Adipose tissue (tissue), 3 donors: ENCODE results near the gene DAB2IP. TPM values are rescaled to one million over a fixed set of nuclear protein-coding genes. Genes with fewer than 3 reads are reported as not detected.
A peak's percentile ranks its signal among the peaks of the same experiment; 100 is the strongest.

Experiments used
- H3K27ac ChIP-seq: one replicate; pipeline ENCODE4 v1.5.1; 2013; ENCODE audit warnings: low read depth, low read length
- WGBS, 3 donors: extraction: QIAGEN DNeasy Blood & Tissue Kit; methylation state at CpG; one replicate each; pipeline ENCODE4 v1.1.7; 2013; 5-methylcytosine and 5-hydroxymethylcytosine counted together
- polyA plus RNA-seq, 3 donors: library from polyadenylated mRNA; stranded (reverse); fragments of 200-250 nt; gene quantifications; one replicate each; pipeline ENCODE4 v1.2.3, GENCODE V29; 2013
- donor health status: healthy with polysubstance abuse.
- donor health status: Bipolar disorder and iron deficiency.
- donor health status: healthy.

DAB2IP gene
- polyA plus RNA-seq, 3 donors = 9.7 to 29.9 (median 20.6) TPM

DNA sequence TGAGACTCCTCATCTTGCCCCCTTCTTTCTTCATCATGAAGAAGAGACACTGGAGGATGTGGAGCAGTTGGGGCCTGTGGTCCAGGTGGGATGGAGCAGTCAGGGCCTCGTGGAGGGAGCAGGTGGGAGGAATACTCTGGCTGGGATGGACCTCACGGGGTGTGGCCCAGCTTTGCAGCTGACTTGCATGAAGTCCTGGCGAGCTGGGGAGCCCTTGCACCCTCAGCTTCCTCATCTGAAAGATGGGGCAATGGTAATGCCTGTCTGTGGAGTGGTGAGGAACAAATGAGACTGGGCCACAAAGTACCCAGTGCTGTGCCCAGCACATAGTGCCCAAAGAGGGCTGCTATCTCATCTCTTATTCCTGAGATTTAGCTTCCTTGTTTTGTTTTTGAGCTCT, 91.5 kb downstream of the DAB2IP start:
- no peak overlapping the region for H3K27ac ChIP-seq
- WGBS, 3 donors = 37 to 74% (median 51%) methylated on average over 3 of the region's 3 CpGs

DNA sequence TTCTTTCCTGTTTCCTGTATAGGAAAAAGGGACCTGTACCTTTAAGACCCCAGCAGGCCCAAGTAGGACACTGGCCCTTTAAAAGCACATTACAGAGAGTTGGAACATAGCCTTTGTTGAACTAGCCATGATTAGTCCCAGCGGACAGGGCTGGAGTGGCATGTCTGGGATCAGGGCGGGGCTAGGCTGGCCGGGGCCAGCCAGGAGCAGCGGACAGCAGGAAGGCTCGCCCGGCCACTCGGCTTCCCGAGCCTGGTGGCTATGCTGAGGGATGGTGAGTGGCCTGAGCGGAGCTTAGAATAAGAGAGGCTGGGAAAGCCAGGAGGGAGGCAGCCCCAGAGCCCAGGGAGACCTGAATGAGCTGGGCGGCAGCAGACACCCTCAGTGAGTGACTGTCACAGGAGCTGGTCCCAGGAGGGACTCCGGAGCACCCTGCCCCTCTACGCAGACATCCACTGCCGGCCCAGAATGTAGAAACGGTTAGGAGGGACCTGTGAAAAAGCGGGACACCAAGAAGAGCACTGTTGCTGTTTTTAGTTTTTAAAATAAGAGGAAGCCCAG, 92.1 kb downstream of the DAB2IP start:
- WGBS, 3 donors = 8 to 51% (median 29%) methylated on average over 15 of the region's 15 CpGs
- H3K27ac ChIP-seq = no peak overlapping the region

- 29 to 41% (median 34%) methylated on average over 11 of the region's 11 CpGs for WGBS, 3 donors
- H3K27ac ChIP-seq = peak overlapping the region; percentile 7
Measured at GRCh38 chr9:121744002-121744686, 92.7 kb downstream of the DAB2IP start.

DNA sequence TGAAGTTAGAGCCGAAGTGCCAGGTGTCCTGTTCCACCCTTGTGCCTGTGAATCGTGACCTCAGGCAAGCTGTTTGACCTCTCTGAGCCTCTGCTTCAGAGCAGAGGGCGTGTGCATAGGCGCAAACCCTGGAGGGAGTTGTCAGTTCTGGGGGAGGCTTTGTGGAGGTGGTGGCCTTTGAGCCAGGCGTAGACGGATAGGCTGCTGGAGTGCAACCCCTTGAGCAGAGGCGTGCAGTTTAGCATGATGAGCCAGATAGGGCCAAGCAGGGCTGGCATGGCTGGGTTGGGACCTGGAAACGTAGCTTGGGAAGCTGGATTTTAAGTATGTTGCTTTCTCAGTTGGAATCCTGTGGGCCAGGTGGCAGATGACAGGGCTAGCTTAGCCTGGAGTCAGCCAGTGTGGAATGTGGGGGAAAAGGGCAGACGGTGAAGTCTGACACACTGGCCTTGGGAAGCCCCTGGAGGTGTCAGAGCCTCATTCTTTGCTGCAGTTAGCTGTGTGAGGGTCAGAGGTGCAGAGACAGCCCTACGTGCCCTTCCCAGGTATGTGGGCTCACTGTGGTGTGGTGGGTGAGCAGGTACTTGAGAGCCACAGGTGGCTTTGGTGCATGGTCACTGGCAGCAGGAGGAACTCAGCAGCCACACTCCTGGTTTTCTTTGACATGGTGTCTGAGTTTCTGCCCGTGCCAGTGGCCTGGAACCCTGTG, 93.4 kb downstream of the DAB2IP start:
- peak overlapping the region; percentile 7 for H3K27ac ChIP-seq
- WGBS, 3 donors = 70 to 76% (median 71%) methylated on average over 11 of the region's 11 CpGs

- 94 to 97% (median 94%) methylated on average over 3 to 4 of the region's 4 CpGs for WGBS, 3 donors
- H3K27ac ChIP-seq = no peak overlapping the region
Measured at GRCh38 chr9:121745396-121745695, 93.9 kb downstream of the DAB2IP start.

- 80 to 91% (median 80%) methylated on average over 5 of the region's 5 CpGs for WGBS, 3 donors
- H3K27ac ChIP-seq = no peak overlapping the region
Measured at GRCh38 chr9:121746411-121746810, 95.0 kb downstream of the DAB2IP start.

GRCh38 chr9:121746866-121747265, 95.4 kb downstream of the DAB2IP start:
- WGBS, 3 donors = 41 to 82% (median 73%) methylated on average over 1 of the region's 1 CpG
- H3K27ac ChIP-seq = no peak overlapping the region

- H3K27ac ChIP-seq = no peak overlapping the region
- 43 to 72% (median 44%) methylated on average over 6 of the region's 6 CpGs for WGBS, 3 donors
Measured at GRCh38 chr9:121748074-121748473, 96.6 kb downstream of the DAB2IP start.

- no peak overlapping the region for H3K27ac ChIP-seq
- 47 to 69% (median 64%) methylated on average over 11 of the region's 11 CpGs for WGBS, 3 donors
Measured at GRCh38 chr9:121748727-121749423, 97.4 kb downstream of the DAB2IP start.

GRCh38 chr9:121749614-121750013, 98.2 kb downstream of the DAB2IP start:
- 89 to 94% (median 92%) methylated on average over 10 of the region's 10 CpGs for WGBS, 3 donors
- H3K27ac ChIP-seq = no peak overlapping the region

DNA sequence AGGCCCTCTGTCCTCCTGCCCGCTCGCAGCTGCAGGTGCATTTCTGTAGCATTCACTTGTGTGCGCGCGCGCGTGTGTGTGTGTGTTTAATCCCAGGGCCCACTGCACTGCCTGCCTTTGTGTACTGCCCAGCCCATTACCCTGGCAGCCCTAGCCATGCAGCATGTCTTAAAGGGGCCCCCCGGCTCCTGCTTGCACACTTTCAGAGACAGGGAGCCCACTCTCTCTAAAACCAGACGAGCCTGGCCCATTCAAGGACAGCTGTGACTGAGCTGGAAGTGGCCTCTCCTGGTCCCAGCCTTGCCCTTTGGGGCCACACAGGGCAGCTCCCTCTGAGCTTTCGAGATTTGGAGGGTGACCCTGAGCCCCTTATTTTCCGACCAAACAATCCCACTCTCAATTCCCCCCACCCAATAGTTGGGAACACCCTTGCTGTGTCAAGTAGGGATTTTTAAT, 98.9 kb downstream of the DAB2IP start:
- no peak overlapping the region for H3K27ac ChIP-seq
- WGBS, 3 donors = 67 to 95% (median 89%) methylated on average over 11 of the region's 11 CpGs

DNA sequence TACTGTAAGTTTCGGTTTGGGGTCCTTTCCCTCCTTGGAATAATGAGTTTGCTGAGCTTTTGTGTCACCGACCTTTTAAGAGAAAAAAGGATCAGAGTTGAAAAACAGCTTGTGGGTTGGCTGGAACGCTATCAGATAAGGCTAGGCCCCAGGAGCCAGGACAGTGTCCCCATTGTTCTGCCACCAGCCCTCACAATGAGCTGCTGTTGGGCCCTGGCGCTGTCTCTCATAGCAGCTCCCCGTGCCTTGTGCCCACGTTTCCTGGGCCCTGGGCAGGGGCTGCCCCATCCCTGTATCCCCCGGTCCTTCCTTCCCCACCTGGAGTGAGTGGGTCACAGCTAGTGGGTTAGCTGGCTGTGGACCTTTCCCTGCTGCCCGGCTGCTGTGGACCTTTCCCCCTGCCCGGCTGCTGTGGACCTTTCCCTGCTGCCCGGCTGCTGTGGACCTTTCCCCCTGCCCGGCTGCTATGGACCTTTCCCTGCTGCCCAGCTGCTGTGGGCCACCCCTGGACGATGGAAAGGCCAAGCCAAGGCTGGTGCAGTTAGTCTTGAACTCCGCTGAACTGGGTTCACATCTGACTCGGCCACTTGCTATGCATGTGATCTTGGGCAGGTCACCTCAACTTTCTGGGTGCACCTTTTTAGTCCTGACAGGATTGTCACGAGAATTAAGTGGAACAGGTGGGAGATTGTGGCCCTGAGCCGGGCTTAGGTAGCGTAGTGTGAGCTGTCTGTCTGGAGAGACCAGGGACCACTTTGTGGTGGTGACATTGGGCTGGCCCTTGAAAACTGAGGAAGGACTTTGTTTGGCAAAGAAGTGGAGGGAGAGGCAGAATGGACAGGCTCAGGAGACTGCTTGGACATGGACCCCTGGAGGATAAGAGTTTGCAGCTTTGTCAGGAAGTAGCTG, 99.5 kb downstream of the DAB2IP start:
- 76 to 89% (median 80%) methylated on average over 17 of the region's 17 CpGs for WGBS, 3 donors
- H3K27ac ChIP-seq = no peak overlapping the region

DNA sequence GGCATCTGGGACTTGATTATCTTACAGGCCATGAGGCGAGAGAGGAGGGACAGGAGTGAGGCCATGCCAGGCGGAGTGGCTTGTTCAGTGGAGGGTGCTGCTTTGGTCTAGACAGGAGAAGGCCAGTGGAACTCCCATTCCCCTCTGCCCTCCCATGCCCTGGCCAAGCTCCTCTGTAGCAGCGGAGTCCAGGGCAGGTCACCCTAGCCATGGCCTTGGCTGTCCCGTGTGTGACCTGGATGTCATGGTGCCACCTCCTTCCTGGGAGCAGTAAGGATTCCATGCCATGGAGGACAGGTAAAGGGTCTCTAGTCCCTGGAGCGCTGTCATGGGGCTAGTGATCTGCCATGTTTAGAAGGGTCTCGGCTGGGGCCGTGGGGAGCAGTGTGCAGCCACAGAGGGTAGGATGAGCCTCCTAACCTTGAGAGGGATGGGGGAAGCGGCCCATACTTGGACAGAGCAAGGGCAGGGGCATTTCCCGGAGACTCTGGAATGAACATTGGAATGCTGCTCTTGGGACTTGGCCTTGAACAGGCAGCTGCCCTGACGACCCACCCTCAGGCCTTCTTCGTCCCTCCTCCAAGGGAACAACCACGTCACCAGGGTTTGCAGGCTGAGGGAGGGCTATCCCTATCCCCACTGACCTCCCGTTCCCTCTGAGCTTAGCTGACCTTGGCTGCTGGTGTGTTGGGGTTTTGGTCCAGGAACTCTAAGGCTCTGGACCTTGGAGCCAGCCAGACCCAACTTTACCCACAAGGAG, 100.4 kb downstream of the DAB2IP start:
- 67 to 83% (median 80%) methylated on average over 13 of the region's 13 CpGs for WGBS, 3 donors
- no peak overlapping the region for H3K27ac ChIP-seq

GRCh38 chr9:121752929-121753328, 101.5 kb downstream of the DAB2IP start:
- H3K27ac ChIP-seq = no peak overlapping the region
- WGBS, 3 donors = 88 to 93% (median 92%) methylated on average over 9 of the region's 9 CpGs

DNA sequence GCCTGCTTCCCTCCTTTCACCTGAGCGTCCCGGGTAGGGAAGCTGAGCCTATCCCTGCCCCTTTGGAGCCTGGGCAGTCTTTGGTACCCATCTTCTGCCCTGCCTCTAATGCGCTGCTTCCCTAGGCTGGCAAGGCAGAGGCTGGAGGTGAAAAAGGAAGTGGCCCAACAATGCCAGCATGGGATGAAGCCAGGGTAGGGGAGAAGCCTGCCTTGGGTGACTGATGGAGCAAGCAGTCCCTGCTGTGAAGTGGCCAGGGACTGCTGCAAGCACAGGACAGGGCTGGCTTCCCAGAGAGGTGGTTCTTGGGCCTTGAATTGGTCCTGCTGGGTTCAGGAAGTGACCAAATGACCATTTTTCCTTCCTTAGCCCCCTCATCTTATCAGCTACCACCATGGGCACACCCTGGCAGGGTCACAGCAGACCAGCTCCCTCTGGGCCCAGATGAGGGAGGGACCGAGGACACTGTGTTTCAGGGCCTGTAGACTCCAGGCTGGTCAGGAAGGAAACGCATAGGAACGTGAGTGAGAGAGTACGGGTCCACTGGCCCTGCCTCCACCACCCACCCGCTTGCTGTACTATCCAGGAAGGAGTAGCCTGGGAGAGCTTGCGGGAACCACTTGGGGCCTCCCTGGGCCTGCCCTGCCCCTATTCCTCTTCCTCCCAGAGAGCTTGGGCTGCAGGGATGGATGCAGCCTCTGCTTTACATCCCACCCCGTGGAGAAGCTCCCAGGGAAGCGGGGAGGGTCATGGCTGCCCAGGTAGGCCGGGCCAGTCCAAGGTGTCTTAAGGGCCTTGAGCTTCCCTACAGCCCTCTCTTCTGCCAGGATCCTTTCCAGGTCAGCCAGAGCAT, 102.6 kb downstream of the DAB2IP start:
- no peak overlapping the region for H3K27ac ChIP-seq

DNA sequence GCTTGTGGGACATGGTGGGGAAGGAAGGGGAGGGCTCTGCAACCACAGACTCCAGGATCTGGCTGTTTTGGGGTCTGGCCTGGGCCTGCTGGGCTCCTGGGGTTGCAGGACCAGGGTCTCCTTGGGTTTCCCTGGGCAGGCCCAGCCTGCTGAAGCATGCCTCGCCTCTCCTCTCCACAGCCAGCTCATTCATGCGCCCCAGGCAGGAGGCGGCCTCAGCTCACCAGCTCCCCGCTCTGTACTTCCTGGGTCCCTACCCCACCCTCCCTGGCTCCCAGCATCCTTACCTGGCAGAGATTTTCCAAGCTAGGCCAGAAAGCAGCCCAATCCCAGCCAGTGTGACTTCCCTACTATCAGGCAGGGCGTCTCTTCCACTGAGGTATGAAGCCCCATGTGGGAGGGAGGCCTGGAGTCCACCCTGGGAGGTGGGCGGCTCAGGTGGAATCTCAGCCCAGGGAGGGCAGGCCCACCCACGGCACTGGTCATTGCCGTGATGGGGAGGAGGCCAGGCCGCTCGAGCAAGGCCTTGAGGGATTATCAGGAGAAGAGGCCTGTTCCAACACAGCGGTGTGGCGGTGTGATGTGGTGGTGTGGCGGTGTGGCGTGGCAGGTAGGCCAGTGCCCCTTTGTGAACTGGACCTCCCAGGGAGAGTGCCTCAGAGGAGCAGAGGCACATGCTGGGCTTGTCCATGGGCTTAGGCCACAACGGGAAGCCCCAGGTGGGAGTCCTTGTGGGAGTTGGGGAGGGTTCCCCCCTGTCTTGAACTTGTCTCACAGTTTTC, 103.4 kb downstream of the DAB2IP start:
- 86 to 92% (median 89%) methylated on average over 15 of the region's 15 CpGs for WGBS, 3 donors
- no peak overlapping the region for H3K27ac ChIP-seq

More for the DNA sequence above, 102.6 kb downstream of the DAB2IP start:
- WGBS, 3 donors = 75 to 83% (median 75%) methylated on average over 12 of the region's 12 CpGs
